22Rv1 (cell line): ENCODE data around the gene TUBGCP4.

ENCODE experiments used
- H3K27ac ChIP-seq: fragments of 450-650 bp; 2 replicates; pipeline ENCODE4 v1.5.1; 2017
- ZFX ChIP-seq: fragments of 450-650 bp; IDR thresholded peaks from 2 replicates; pipeline ENCODE4 v1.6.1; 2017; ENCODE audit warnings: antibody characterized with exemption, borderline replicate concordance
- TF ChIP-seq, protein P1 (sequence below): fragments of 450-650 bp; IDR thresholded peaks from 2 replicates; pipeline ENCODE4 v1.5.1; 2017; ENCODE audit warnings: mild to moderate bottlenecking

The TUBGCP4 gene

DNA sequence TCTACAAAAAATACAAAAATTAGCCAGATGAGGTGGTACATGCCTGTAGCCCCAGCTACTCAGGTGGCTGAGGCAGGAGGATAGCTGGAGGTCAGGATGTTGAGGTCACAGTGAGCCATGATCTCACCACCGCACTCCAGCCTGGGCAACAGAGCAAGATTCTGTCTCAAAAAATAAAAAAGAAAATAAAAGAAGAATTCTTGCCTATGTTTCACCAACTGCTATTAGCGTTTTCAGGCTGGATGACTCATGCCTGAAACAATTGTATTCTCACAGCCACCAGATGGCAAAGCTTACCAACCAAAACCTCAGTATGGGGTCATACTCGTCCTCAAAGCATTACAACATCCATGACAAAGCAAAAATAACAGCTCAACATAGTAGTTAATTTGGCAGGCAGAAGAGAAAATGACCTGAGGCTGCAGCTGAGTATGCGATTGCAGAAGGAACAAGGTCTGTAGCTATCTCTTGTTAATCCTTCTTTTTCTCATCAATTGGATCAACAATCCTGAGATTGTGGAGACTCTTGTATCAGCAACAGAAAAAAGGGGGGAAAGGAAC lies 69.9 kb downstream of the TUBGCP4 start:
- TF ChIP-seq, protein P1, sequence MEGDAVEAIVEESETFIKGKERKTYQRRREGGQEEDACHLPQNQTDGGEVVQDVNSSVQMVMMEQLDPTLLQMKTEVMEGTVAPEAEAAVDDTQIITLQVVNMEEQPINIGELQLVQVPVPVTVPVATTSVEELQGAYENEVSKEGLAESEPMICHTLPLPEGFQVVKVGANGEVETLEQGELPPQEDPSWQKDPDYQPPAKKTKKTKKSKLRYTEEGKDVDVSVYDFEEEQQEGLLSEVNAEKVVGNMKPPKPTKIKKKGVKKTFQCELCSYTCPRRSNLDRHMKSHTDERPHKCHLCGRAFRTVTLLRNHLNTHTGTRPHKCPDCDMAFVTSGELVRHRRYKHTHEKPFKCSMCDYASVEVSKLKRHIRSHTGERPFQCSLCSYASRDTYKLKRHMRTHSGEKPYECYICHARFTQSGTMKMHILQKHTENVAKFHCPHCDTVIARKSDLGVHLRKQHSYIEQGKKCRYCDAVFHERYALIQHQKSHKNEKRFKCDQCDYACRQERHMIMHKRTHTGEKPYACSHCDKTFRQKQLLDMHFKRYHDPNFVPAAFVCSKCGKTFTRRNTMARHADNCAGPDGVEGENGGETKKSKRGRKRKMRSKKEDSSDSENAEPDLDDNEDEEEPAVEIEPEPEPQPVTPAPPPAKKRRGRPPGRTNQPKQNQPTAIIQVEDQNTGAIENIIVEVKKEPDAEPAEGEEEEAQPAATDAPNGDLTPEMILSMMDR: no peak
- no peak for TF ChIP-seq ZFX
- no peak overlapping the region for H3K27ac ChIP-seq

DNA sequence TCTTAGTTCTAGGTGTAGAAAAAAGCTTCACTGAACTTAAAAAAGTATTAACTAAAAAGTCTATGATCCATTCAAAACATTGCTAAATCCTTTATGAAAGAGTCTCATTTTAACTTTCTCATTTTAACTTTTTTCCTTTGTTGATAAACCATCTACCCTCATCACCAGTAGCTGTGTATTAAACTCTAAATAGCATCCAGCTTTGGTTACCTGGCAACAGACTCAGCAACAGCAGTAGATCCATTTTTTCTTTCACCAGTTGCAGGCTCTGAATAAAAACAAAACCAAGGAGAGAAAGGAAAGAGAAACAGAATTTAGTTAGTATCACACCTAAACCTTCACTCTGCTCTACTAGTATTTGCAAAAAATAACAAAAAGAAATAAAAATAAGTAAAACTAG lies 70.4 kb downstream of the TUBGCP4 start:
- TF ChIP-seq ZFX: no peak
- TF ChIP-seq, protein P1: no peak

DNA sequence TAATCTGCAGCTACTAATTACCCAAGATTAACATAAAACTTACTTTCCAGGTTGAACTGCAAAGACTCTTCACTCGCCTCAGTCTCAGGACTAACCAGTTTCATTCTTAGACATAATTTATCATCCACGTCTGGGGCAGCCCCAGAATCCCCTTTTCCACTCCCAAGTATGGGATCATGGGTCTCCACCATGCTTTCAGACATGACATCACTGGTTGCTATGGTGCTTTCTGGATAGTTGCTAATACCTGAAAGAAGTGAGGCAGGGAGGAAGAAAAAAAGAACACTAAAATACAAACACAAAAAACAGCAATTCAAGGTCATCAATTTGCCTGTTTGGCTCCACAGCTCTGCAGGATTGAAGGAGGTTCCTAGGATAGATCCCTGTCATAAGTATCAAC lies 75.4 kb downstream of the TUBGCP4 start:
- H3K27ac ChIP-seq: no peak overlapping the region
- TF ChIP-seq, protein P1: no peak
- no peak for TF ChIP-seq ZFX

More for the DNA sequence above, 70.4 kb downstream of the TUBGCP4 start:
- H3K27ac ChIP-seq: no peak overlapping the region

DNA sequence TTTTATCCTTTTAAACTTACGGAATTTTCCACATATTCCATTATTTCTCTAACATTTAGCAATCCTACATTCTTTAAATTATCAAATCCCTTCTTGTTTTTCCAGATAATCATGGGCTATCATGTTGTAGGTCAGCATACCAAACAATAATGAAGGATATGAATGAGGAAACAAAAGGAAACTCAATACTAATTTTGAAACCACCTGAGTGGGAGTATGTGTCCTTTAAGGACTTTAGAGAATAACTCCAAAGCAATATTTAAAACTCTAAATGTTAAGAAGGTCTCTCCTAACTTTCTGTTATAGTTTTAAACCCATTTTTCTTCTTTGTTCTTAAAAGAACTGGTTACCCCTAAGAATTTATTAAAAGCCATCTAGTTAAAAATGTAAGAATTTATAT lies 79.1 kb downstream of the TUBGCP4 start:
- H3K27ac ChIP-seq: no peak overlapping the region
- TF ChIP-seq ZFX: no peak
- TF ChIP-seq, protein P1: no peak
